ENCODE measurements around the gene PRTFDC1.

DNA sequence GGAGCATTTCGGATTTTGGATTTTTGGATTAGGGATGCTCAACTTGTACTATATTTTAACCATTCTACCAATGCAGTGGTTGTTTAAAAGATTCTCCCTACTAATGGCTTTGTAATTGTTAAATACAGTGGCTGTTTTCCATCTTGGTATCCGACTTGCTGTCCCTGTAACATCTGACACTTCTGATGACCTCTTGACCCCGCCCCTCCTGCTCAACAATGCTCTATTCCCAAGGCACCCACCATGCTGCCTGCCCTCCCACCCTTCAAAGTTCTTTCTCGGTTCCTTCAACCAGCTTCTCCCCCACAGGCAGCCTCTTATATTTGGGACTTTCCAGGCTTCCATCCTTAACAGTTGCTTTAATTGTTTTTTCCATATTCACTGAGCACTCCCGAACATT lies 2.0 kb downstream of the PRTFDC1 start:
- TF ChIP-seq, protein P1, sequence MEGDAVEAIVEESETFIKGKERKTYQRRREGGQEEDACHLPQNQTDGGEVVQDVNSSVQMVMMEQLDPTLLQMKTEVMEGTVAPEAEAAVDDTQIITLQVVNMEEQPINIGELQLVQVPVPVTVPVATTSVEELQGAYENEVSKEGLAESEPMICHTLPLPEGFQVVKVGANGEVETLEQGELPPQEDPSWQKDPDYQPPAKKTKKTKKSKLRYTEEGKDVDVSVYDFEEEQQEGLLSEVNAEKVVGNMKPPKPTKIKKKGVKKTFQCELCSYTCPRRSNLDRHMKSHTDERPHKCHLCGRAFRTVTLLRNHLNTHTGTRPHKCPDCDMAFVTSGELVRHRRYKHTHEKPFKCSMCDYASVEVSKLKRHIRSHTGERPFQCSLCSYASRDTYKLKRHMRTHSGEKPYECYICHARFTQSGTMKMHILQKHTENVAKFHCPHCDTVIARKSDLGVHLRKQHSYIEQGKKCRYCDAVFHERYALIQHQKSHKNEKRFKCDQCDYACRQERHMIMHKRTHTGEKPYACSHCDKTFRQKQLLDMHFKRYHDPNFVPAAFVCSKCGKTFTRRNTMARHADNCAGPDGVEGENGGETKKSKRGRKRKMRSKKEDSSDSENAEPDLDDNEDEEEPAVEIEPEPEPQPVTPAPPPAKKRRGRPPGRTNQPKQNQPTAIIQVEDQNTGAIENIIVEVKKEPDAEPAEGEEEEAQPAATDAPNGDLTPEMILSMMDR (IDR thresholded peaks at IDR 0.05; ENCODE audit: insufficient read depth, low read depth, low read length), result no peak
- TF ChIP-seq EZH2 (IDR thresholded peaks at IDR 0.05; ENCODE audit: insufficient read depth, low read length), result no peak
